Measurements from ENCODE around the gene HDAC2.

- no peak for TF ChIP-seq CTCF (IDR thresholded peaks at IDR 0.05 in 4 of 5, conservative IDR thresholded peaks at IDR 0.05 in 1 of 5)
- TF ChIP-seq POLR2A (IDR thresholded peaks at IDR 0.05) = no peak
Observed at GRCh38 chr6:113978084-113978675, 7.2 kb upstream of the HDAC2 start.

All from gastrocnemius medialis (tissue), 4 donors.